ENCODE data around the gene MATN4. TPM values are rescaled to one million over a fixed set of nuclear protein-coding genes. Genes with fewer than 3 reads are reported as not detected.

Gene MATN4
- total RNA-seq, 2 donors from 2014 or later = 0.31 to 1.4 TPM

DNA sequence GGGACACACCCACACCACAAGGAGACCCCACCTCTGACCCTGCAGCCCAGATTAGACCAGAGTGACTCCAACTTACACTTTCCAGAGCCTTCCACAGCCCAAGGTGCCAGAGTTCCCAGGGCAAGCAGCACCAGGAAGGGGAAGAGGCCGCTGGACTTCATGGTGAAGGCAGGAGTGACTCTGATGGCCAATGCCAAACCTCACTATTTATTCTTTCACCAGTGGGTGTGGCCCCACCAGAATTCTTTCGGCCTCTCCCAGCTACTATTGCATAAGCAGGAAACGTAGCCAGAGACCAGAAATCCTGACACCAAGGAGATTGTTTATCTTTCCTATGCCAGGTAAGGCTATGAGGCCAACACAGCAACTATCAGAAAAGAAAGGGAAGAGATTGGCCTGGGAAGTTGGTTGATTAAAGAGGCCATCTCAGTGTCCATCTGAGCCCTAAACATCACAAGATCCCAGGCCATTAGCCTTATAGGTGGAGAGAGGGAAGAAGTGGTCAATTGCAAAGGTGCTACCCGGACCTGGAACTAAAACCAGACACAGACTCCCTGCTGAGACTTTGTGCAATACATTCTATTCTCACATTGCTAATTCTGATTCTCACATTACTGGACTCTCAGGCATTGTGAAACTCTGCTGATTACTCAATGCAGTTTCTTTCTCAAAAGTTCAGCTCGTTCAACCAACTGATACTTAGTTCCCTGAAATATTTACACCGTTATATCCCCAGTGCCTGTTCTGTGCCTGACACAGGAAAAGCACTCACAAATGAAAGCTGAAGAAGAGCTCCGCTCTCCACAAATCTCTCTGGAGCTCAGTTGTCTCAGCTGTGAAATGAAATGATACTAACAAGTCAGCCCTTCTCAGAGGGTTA, 53.5 kb downstream of the MATN4 start, which contains the start of gene SLPI:
Gene SLPI, minus strand, starts transcription at position 182 of the 880 bp plus-strand sequence. Its CDS starts 21 bp downstream, at position 161.
- Mint-ChIP-seq H3K36me3 (no peaks in the 10 kb centered on the region), H3K4me1 (ENCODE audit: low read depth in 2 of 2) (peaks cover 16% of the 10 kb centered on the region in 2 donors), H3K27me3 (peaks cover 33 to 46% of the 10 kb centered on the region in 2 donors), H3K4me3 (peak within 1 kb of the TSS; percentile 6), H3K9me3 (no peaks in the 10 kb centered on the region), H3K27ac (peak within 1 kb of the TSS; percentile 34 to 37)
- no peak for DNase-seq (ENCODE audit: low spot score)
- peak; percentile 81 to 82 for ATAC-seq

DNA sequence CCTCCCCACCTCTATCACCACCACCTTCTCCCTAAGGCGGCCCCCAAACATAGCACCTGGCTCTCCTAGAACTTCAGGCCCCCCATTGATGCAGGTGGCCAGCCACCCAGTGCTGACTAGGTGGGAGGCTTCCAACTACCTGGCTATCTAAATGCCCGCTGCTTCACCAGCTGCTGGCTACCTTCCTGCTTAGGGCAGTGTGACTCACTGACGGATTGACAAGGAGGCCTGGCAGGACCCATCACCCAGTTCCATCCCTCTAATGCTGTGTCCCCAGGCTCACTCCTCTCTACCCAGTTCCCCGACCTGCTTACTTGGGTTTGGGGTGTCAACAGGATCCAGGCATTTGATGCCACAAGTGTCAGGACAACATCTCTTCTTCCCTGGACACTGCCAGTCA, 54.8 kb downstream of the MATN4 start:
- no peaks in the 10 kb centered on the region for H3K36me3 Mint-ChIP-seq
- H3K4me3 Mint-ChIP-seq = no peak overlapping the region
- ATAC-seq (no peak), DNase-seq (ENCODE audit: low spot score) (no peak)
- H3K9me3 Mint-ChIP-seq = no peaks in the 10 kb centered on the region
- peaks cover 38 to 54% of the 10 kb centered on the region in 2 donors for H3K27me3 Mint-ChIP-seq
- peaks cover 16% of the 10 kb centered on the region in 2 donors for H3K4me1 Mint-ChIP-seq (ENCODE audit: low read depth in 2 of 2)
- H3K27ac Mint-ChIP-seq = no peak overlapping the region

DNA sequence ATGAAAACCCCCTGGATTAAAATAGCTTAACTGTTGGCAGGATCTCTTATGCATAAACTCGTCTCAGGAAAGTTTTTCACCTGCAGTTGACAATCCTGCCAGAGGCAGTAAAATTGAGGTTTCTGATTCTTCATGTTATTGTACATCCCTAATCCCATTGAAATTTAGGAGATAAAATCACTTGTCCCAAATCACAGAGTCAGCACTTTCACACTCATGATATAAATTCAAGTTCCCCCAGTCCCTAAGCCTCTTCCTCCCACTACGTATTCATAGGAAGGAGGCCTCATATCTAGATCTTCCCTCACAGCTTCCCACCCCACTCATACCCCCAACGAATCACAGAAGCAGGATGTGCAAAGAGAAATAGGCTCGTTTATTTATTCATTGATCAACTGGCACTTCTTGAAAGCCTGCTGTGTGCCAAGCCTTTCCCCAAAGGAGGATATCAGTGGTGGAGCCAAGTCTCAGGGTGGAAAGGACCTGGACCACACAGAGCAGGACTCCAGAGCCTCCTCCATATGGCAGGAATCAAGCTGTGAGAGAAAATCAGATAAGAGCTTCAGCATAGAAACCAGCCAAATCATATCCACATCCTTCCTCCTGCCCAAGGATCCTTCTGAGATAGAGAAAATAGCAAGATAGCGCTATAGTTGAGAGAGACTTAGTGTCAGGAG, 56.1 kb downstream of the MATN4 start:
- Mint-ChIP-seq H3K27ac (no peak overlapping the region), H3K9me3 (no peaks in the 10 kb centered on the region), H3K4me3 (no peak overlapping the region), H3K36me3 (no peaks in the 10 kb centered on the region), H3K4me1 (ENCODE audit: low read depth in 2 of 2) (peaks cover 16% of the 10 kb centered on the region in 2 donors), H3K27me3 (peaks cover 43 to 58% of the 10 kb centered on the region in 2 donors)
- no peak for DNase-seq (ENCODE audit: low spot score)
- no peak for ATAC-seq

DNA sequence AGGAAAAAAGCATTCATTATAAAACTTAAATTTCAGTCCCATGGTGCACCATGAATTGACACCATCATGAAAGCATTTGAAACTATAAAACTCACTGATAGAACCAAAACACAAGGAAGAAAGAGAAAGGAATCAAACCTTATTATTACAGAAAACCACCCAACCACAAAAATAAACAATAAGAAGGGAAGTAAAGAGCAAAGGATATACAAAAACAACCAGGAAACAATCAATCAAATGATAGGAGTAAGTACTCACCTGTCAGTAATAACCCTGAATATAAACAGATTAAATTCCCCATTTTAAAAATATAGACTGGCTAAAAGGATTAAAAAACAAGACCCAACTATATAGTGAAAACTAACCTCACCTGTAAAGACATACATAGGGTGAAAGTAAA, 59.5 kb downstream of the MATN4 start:
- no peak overlapping the region for H3K4me3 Mint-ChIP-seq
- no peaks in the 10 kb centered on the region for H3K9me3 Mint-ChIP-seq
- H3K4me1 Mint-ChIP-seq (ENCODE audit: low read depth in 2 of 2) = peaks cover under 1 to 3% of the 10 kb centered on the region in 2 donors
- DNase-seq (ENCODE audit: low spot score) (no peak), ATAC-seq (no peak)
- no peak overlapping the region for H3K27ac Mint-ChIP-seq
- H3K27me3 Mint-ChIP-seq = peaks cover 53 to 72% of the 10 kb centered on the region in 2 donors
- H3K36me3 Mint-ChIP-seq = no peaks in the 10 kb centered on the region

DNA sequence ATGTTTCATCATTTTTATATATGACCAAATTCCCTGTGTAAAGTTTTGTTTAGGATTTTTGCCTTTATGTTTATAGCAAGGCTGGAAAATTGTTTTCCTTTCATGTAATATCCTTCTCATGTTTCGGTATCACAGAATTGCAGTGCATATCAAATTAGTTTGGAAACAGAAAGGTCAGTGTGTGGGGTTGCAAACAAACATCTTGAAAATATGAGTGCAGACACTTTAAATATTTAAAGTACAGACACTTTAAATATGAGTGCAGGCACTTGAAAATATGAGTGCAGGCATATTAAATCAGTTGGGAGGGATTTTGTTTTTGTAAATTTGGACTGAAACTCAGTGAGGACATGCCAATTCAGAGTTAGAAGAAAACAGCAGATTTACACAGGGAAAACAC, 60.2 kb downstream of the MATN4 start:
- no peak for ATAC-seq
- H3K4me3 Mint-ChIP-seq = no peak overlapping the region
- peaks cover 51 to 69% of the 10 kb centered on the region in 2 donors for H3K27me3 Mint-ChIP-seq

DNA sequence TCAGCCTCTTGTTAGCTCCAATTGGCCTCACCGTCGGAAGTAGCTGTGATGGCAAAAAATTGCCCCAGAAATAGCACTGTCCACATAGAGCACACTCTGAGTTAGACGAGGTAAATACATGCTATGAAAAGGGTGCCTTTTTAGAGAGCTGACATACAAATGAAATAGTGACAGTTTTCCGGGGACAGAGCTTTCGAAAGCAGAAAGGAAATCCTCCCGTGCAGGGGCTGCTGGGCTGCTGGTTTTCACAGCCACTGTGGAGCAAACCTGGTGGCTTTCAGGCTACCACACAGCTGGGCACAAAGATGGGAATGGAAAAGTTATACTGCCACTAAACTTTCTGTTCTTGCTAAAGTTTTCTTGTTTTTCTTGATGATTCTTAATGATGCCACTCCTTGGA, 62.0 kb downstream of the MATN4 start:
- no peaks in the 10 kb centered on the region for H3K4me1 Mint-ChIP-seq (ENCODE audit: low read depth in 2 of 2)
- ATAC-seq = no peak
- H3K27me3 Mint-ChIP-seq = peaks cover 43 to 65% of the 10 kb centered on the region in 2 donors
- no peak overlapping the region for H3K27ac Mint-ChIP-seq
- DNase-seq (ENCODE audit: low spot score) = no peak
- H3K4me3 Mint-ChIP-seq = no peak overlapping the region
- H3K36me3 Mint-ChIP-seq = no peaks in the 10 kb centered on the region
- H3K9me3 Mint-ChIP-seq = no peaks in the 10 kb centered on the region

More for the DNA sequence above, 60.2 kb downstream of the MATN4 start:
- no peak overlapping the region for H3K27ac Mint-ChIP-seq
- DNase-seq (ENCODE audit: low spot score) = no peak
- H3K36me3 Mint-ChIP-seq = no peaks in the 10 kb centered on the region
- H3K4me1 Mint-ChIP-seq (ENCODE audit: low read depth in 2 of 2) = peaks cover 0 to 3% of the 10 kb centered on the region in 2 donors
- no peaks in the 10 kb centered on the region for H3K9me3 Mint-ChIP-seq

Other genes starting within 250 kb of the MATN4 start
- gene KCNS1, start 207.2 kb downstream of the MATN4 start, total RNA-seq = under 1 TPM; 0.24 to 0.33 TPM
- gene WFDC5, start 193.1 kb downstream of the MATN4 start, total RNA-seq = not detected
- gene WFDC12, start 183.8 kb downstream of the MATN4 start, total RNA-seq = not detected
- gene PI3, start 133.4 kb downstream of the MATN4 start, total RNA-seq = not detected
- not detected for gene SEMG1, start 101.3 kb downstream of the MATN4 start, total RNA-seq
- not detected for gene SEMG2, start 86.9 kb downstream of the MATN4 start, total RNA-seq
- gene SLPI, start 53.7 kb downstream of the MATN4 start, total RNA-seq = 1 to 10 TPM in 1 of 2 donors, not detected in 1; 7.2 TPM
- not detected for gene RBPJL, start 1.5 kb downstream of the MATN4 start, total RNA-seq
- 10 to 100 TPM; 23.3 to 43.5 TPM for gene SDC4, start 40.1 kb upstream of the MATN4 start, total RNA-seq
- 10 to 100 TPM; 23.3 to 31.4 TPM for gene SYS1, start 54.9 kb upstream of the MATN4 start, total RNA-seq
- gene TP53TG5, start 70.0 kb upstream of the MATN4 start, total RNA-seq = not detected
- gene DBNDD2, start 100.0 kb upstream of the MATN4 start, total RNA-seq = 1 to 10 TPM; 6.1 to 6.4 TPM
- 10 to 100 TPM; 73.0 to 86.6 TPM for gene PIGT, start 107.8 kb upstream of the MATN4 start, total RNA-seq
- not detected for gene WFDC2, start 161.5 kb upstream of the MATN4 start, total RNA-seq
- gene SPINT3, start 207.3 kb upstream of the MATN4 start, total RNA-seq = not detected
- not detected for gene WFDC6, start 231.2 kb upstream of the MATN4 start, total RNA-seq
- gene EPPIN, start 239.1 kb upstream of the MATN4 start, total RNA-seq = not detected

All from natural killer cell treated with Interleukin-12 subunit alpha and Interleukin-12 subunit beta and Interleukin-15 and Interleukin-18, amount 100 ng/mL, for 72 hours (primary cell).